Suppressor macrophage treated with lipopolysaccharide for 4 hours (primary cell): ENCODE data around the gene SLC38A2.
A peak's percentile ranks its signal among the peaks of the same experiment; 100 is the strongest.

Experiments used
- DNase-seq: peaks from one replicate; pipeline ENCODE4 v3.0.0-alpha.2; 2020

Gene SLC38A2

DNA sequence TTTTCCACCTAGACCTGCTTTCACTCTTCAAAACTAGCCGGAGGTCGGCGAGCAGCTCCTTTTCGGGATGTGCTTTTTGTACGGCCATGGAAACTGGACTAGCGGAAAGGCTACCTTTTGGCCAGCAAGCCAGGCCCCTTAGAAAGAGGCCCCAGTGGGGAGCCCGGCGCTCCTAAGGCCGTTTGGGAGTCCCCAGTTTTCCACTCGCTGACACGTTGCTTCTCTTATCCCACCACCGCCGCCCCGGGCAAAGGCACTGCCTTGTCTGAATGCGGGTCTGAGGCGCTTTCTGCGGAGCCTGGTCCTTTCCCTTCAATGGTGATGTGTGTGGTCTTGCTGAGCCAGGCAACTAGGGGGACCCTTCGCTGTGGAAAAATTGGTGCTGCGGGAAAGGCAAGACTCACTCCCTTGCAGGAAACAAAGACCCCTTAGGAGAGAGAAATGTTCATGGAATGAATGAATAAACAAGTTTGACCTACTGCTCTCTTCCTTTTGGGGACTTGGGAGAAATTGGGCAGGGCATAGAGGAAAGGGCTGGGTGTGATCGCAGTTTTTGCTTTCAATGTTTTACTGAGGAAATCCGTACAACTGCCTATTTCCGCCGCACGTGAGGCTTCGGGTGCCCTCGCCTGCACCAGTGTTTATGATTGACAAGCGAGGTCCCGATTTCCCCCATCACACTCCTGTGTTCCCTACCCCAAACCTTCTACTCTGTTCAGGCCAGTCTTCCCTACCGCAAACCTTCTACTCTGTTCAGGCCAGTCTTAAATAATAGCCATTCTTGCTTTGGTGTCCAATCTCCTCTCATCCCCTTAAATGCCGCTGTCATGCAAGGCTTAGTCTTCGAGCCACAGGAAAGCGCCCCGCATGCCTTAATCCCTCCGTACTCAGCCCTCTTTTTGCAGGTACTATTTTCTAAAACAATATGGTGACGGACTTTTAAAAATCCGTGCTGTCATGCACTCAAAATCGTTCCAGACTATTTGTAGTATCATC, 1.0 kb upstream of the SLC38A2 start:
- DNase-seq = no peak

- DNase-seq = peak; percentile 81
Measured at GRCh38 chr12:46371718-46372543, 642 bp downstream of the SLC38A2 start.

GRCh38 chr12:46370792-46371717, 1.5 kb downstream of the SLC38A2 start:
- peak; percentile 96 for DNase-seq

DNA sequence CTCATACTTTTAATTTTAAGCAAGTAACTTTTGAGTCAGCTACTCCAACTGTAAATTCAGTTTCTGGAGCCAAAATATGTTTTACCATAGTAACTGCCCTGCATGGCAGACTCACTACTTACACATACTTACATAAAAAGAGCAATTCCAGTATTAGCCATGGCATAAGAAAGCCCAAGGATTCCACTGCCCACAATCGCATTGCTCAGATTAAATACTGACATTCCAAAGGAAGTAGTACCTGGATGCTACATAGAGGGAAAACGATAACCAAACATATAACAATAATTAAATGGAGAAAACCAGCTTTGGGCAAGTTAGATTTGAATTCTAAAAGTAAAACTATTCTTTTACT, 2.2 kb downstream of the SLC38A2 start:
- no peak for DNase-seq

- DNase-seq = no peak
Measured at GRCh38 chr12:46369474-46370379, 2.8 kb downstream of the SLC38A2 start.

GRCh38 chr12:46369095-46369473, 3.5 kb downstream of the SLC38A2 start:
- DNase-seq = no peak

DNA sequence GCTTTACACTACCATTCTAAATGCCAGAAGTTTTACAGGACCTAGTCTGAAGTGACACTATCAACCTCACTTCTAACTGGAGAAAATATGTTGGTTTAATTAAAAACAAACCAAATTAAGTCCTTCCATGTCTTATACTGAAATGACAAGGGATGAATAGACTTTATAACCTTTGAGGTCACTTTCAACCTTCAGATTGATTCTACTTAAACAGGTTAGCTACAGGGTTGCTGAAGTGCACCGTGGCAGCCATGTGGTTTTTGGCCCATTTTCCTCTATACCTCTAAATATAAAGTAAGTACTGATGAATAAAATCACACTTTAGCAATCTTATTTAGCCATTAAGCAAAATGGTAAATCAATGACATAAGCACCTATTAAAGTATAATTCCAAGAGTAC, 3.9 kb downstream of the SLC38A2 start:
- no peak for DNase-seq

DNA sequence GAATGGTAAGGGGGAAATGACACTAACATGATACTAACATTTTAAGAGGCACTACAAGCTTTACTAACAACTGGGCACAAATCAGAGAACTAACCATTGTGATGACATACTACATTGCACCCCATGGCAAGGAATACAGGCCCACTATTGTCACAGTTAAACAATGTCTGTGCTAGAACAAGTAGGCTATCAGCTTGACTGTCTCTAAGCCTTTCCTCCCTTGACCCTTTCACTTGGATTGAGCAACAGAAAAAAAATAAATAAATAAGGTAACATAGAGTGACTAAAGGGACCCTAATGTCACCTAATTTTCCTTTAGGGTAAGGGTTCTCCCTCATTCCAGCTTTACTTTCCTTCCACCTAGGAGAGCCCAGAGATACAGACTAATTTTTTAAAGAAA, 4.4 kb downstream of the SLC38A2 start:
- no peak for DNase-seq

GRCh38 chr12:46367351-46368029, 5.1 kb downstream of the SLC38A2 start:
- no peak for DNase-seq

DNA sequence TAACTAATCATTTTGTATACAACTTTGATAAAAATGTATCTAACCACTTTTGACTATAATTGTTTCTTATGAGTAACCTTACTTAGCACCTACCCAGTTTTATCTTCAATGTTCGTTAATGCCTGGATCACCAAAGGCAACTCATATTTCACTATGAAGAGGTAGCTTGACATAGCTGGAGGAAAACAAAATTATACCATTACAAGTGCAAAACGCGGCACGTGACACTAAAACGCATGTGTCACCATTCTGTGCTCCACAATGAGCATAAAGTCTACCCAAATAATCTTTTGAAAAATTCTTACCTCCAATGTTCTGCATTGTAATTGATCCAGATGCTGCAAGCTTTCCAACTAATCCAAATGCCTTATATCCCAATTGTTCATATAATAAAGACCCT, 5.8 kb downstream of the SLC38A2 start:
- DNase-seq = no peak

GRCh38 chr12:46365951-46366379, 6.6 kb downstream of the SLC38A2 start:
- DNase-seq = no peak

DNA sequence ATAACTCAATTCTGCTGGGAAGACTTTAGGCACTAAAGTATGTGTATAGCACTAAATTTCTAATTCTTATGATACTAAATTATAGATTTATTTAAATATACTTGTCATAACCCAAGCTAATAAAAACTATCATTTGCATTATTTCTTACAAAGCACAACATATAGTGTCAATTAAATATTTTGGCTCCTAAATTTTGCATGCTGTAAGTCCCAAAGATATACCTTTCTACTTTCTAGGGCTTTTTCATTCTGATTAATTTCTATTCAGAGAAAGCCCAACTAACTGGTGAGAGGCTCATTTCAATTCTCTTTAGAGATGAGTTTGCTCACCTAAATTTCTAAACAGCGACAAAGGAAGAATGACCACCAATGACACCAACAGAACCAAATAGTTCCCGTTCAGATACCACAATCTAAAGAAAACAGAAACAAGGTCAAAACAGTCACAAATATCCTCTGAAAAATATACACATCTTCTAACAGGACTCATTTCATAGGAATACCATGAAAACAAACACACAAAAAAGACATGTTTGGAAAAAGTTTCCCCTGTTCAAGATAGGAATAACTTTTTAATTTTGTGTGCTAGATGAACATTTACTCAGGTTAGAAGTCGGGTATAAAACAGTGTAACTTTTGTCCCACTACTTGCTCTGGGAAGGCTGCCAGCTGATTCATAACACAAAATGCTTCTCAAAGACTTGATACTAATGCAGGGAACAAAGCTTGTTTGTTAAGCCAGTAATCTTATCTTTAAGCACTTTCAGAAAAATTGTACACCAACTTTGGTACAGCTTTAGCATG, 7.6 kb downstream of the SLC38A2 start:
- no peak for DNase-seq

GRCh38 chr12:46364300-46364696, 8.3 kb downstream of the SLC38A2 start:
- no peak for DNase-seq

- DNase-seq = no peak
Measured at GRCh38 chr12:46363582-46364299, 8.8 kb downstream of the SLC38A2 start.

DNA sequence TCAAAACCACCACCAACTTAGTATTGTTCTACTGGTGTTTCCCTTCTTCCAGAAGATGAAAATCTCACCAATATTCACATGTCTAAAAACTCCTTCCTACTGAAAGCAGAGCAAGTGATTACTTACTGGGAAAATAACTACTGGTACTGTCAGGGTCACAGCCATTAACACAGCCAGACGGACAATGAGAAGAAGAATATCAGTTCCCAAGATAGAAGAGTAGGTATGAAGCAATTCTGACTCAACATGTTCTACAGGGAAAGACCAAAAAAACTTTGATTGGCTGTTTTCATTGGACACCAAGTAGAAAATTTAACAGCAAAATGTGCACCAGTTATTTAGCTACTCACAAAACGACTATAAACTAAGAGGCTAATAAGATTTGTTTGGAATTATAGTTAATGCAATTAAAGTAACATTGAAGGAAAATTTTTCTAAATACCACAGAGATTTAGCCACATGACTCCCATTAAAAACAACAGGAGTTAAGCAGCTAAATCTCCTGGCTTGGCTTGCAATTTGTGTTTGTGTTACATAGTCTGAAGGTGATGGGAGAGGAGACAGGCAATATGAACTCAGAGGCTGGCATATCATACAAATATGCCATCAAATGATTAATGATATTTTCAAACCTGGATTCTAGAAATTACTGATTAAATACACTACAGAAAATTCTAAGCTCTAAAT, 9.5 kb downstream of the SLC38A2 start:
- no peak for DNase-seq

- no peak for DNase-seq
Measured at GRCh38 chr12:46361667-46362034, 10.9 kb downstream of the SLC38A2 start.

DNA sequence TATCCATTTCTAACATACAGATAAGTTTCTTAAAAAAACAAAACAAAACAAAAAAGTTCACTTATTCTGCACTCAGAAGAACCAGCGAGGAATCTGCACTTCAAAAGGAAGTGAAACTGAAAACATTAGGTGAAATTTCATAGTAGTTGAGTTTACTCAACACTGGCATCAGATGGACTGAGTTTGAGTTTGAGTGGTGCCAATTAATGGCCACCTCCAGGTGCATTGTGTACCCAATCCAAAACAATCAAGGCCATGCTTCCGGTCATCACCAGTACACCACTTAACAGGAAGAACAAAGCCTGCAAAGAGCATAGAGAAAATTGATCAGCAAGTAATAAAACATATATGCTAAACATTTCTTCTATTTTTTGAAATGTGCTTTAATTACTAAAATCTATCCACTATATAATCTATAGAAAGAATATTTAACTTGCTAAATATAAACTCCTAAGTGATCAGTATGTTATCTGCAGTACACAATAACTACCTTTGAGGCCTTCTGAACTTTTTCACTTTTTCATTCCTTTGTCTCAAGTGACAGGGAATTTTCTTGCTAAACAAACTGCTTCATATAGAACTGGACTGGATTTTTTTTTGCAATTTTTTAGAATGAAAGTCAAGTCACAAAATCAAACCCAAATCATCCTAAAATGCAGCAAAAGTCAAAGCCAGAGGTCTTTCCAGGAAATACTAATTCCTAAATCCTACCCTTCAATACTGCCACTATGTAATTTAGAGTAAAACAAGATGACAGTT, 11.5 kb downstream of the SLC38A2 start:
- peak; percentile 52 for DNase-seq

DNA sequence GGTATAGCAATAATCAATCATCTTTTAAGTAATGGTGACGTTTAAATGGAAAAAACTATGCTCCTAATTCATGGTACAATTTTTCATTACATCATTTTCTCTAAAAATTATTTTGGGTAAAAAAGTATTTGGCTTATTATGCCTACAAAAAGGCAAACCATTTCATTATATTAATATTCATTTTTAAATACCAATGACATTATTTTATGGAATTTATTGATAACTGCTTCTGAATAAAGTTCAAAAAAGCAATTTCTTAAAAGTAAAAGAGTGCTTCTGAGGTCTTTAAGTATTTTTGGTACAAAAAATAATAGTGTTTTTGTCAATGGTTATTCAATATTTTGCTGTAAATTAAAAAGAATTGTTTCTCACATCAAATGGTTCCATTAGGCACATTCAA, 12.2 kb downstream of the SLC38A2 start:
- no peak for DNase-seq
